Posterior cingulate gyrus (tissue), 11 donors: ENCODE results near the gene NPIPA8.
"Not testable (repeated sequence)": the region's sequence is repeated elsewhere in the genome, so short reads cannot be mapped to it uniquely, and the experiment has no call there.

ENCODE experiments used
- DNase-seq, 10 donors: peaks; one replicate each; pipeline versions ENCODE4 v3.0.0 to v3.0.0-alpha.2; 2020 to 2021; ENCODE audit warnings: mixed read lengths in 3 of 10
- intact Hi-C: fragments of 100-400 bp; cut with DNase I; formaldehyde crosslinking; loops from one replicate; pipeline ENCODE4 v1.15.1; 2023

The NPIPA8 gene

DNA sequence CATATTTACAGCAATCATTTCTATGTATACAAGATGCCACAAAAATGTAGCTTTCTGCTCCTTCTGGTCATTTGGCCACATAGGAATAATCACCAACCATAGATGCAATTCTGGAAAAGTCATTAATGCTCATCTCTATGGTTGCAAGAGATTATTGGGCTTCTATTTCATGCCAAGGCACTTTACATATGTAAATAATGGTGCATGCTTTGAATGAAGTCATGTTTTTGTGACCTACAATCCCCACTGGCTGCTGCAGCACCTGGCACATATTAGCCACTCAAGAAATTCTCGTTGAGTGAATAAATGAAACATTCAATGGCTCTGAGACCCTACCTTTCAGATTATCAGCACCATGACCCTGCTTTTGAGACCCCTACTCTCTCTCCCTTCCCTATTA is 50.2 kb downstream of the NPIPA8 start:
- DNase-seq, intact Hi-C loops: not testable (repeated sequence)

DNA sequence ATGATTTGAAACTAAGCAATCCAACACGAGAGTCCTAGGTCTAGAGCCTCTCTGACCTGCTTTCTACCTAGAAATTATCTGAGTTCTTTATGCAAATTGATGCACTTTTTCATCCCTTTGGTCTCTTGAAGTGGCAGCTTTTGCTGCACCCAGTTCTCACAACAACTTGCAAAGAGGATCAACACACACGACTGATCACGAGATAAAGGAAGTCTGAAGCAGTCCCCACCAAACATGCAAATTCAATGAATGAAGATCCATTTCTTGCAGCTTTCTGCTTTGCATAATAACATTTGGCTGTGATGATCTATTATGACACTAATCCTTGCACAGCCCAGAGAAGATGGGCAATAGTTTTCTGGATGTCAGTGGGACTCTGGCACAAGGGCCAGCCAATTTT is 56.2 kb downstream of the NPIPA8 start:
- intact Hi-C loops, DNase-seq: not testable (repeated sequence)

DNA sequence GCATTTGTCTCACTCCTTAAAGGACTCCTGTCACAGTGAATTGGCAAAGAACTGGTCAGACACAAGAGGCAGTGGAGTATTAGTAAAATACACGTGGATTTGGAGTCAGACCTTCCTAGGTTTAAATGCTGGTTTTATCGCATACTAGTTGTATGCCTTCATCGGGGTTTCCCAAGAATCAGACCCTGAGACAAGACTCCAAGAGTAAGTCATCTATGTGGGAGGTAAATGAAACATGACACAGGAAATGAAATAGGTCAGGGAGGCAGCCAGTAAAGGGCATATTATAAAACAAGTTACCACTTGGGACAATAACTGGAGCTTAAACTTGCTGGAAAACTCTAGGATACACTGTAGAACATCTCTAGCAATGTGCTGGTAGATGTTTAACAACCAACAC is 59.8 kb downstream of the NPIPA8 start:
- intact Hi-C loops, DNase-seq: not testable (repeated sequence)

DNA sequence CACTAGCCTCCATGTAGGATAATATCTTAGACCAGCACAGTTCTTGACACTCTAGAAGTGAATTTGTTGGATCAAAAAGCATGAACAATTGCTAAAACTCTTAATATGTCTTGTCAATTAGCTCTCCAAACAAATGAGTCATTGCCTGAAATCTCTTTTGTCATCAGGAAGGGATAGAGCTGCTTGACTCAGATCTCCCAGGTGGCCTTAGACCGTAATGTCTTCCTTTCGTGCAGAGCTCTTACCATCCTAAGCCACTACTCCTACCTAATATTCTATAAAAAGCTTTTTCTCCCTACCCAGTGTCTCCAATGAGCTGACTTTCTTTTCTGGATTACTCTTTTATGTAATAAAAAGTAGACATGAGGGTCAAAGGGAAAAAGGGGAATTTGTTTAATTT is 66.4 kb downstream of the NPIPA8 start:
- DNase-seq, intact Hi-C loops: not testable (repeated sequence)
